Esophagus squamous epithelium (tissue), 4 donors: Measurements from ENCODE around the gene RNF150.

ENCODE experiments used
- CTCF ChIP-seq, 6 experiments: fragments of 450-650 bp in 4 of 6; fragments of 200-600 bp in 2 of 6; sonication (generic) in 2 of 6; IDR thresholded peaks; one replicate each; pipeline ENCODE4 v1.5.1; 2016 to 2019; ENCODE audit warnings: antibody characterized with exemption in 6 of 6, mild to moderate bottlenecking in 4 of 6, moderate library complexity in 4 of 6
- POLR2A ChIP-seq, 4 donors: fragments of 450-650 bp; IDR thresholded peaks; one replicate each; pipeline ENCODE4 v1.6.1; 2017; ENCODE audit warnings: antibody characterized with exemption in 4 of 4, mild to moderate bottlenecking in 4 of 4, moderate library complexity in 3 of 4

- TF ChIP-seq POLR2A (IDR thresholded peaks at IDR 0.05) (no peak), CTCF (IDR thresholded peaks at IDR 0.05) (no peak)
These were observed 292.1 kb downstream of the RNF150 start for GRCh38 chr4:140841186-140841585.
